GM21529 (cell line): ENCODE data around the gene APPL2.

Experiments
- ATAC-seq: cut with Tn5 transposase; IDR thresholded peaks from one replicate; pipeline ENCODE4 v1.9.1; 2021; ENCODE audit not compliant: unreplicated experiment

The APPL2 gene

GRCh38 chr12:105223884-105224283, 12.1 kb downstream of the APPL2 start:
- no peak for ATAC-seq

GRCh38 chr12:105223352-105223845, 12.6 kb downstream of the APPL2 start:
- ATAC-seq = no peak

- ATAC-seq = no peak
These were observed 13.1 kb downstream of the APPL2 start for GRCh38 chr12:105222726-105223351.

DNA sequence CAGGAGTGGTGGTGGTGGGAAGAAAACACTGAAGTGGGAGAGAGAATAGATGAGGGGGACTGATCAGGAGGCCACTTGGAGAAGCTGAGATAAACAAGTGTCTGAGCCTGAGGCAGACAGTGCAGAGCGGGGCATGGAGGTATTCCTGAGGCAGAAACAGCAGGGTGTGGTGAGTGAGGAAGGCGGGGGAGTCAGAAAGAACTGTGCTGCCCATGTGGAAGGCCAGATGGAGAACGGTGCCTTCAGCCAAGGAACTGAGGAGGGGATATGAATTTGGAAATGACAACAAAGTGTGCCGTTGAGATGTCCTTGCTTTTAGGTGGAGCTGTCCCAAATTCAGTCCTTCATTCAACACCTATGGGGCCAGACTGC, 13.7 kb downstream of the APPL2 start:
- no peak for ATAC-seq

- no peak for ATAC-seq
These were observed 14.2 kb downstream of the APPL2 start for GRCh38 chr12:105221583-105222283.

DNA sequence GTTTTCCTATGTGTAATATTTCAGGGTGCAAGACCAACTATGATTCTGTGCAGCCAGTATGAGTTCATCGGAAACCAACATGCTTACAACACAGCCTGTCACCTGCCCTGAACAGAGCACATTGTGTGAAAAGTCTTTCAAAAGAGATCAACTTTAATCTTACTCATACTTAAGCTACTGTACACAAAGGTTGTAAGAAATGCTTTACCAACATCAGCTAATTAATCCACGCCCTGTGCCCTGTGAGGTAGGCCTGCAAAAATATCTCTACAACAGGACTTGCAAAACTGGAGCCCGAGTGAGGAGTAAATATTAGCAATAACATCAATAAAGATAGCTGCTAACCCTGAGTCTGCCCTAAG, 15.1 kb downstream of the APPL2 start:
- ATAC-seq = no peak

DNA sequence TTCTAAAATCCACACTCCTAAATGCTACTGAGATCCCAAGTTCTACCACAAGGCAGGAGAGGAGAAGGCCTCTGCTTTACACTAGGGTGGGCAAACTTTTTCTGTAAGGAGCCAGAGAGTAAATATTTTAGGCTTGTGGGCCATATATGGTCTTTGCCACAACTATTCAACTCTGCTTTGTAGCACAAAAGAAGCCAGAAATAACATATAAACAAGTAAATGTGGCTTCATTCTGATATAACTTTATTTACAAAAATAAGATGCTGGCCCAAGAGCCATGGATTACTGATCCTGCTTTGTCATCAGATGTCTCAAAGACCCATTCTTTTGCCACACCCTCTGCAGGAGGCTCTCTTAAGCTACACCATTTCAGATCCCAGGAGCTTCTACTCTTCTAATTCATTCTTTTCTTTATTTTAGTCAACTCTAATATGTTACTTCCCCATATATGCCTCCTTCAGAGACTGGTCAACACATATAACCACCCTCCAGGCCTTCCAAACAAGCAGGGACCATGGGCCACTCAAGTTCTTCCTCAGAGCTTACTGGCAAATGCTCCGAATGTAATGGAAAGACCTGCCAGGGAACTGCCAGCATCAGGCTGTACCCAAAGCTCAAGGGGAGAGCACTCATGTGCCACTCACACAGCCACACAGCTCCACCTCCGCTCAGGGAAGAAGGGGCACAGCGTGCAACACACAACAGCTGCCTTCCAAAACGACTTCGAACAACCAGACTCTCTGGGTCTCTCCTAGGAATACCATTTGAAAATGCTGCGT, 15.6 kb downstream of the APPL2 start:
- ATAC-seq = no peak

- ATAC-seq = no peak
These were observed 16.5 kb downstream of the APPL2 start for GRCh38 chr12:105219261-105220028.

GRCh38 chr12:105218434-105218833, 17.5 kb downstream of the APPL2 start:
- ATAC-seq = no peak

GRCh38 chr12:105214670-105215375, 21.2 kb downstream of the APPL2 start:
- ATAC-seq = no peak

GRCh38 chr12:105214148-105214547, 21.8 kb downstream of the APPL2 start:
- ATAC-seq = no peak

GRCh38 chr12:105212438-105212837, 23.5 kb downstream of the APPL2 start:
- no peak for ATAC-seq

GRCh38 chr12:105209091-105209490, 26.9 kb downstream of the APPL2 start:
- no peak for ATAC-seq

- no peak for ATAC-seq
These were observed 29.1 kb downstream of the APPL2 start for GRCh38 chr12:105206686-105207374.

DNA sequence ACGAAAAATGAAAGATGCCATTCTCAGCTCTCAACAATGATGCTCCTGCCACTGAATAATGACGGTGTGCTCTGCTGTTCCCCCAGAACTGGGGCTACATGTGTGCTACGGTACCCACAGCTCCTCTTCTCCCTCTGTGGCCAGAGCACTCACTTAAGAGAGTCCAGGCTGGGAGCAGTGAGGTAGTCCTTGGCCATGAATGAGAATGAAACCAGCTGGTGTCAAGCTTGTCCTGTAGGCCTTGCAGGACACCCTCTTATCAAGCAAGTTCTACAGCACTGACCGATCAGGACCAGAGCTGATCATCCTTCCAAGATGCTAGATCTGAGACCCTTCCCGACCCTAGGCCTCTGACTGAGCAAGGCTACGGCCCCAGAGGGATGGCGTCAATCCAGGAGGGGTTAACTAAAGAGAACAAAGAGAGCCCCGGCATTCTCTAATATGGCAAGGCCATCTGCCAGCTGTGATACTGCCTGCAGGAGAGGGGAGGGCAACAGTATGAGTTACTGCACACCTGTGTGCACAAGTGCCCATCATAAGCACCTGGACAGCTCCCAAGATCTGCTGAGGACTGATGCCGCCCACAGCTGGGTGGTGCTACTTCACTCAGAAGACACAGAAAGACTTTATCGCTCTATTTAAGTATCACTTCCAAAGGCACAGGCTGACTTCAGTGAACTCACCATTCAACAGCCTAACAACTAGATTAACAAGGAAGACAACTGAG, 30.5 kb downstream of the APPL2 start:
- ATAC-seq = no peak

GRCh38 chr12:105204916-105205315, 31.1 kb downstream of the APPL2 start:
- ATAC-seq = no peak

GRCh38 chr12:105204127-105204526, 31.8 kb downstream of the APPL2 start:
- ATAC-seq = no peak

DNA sequence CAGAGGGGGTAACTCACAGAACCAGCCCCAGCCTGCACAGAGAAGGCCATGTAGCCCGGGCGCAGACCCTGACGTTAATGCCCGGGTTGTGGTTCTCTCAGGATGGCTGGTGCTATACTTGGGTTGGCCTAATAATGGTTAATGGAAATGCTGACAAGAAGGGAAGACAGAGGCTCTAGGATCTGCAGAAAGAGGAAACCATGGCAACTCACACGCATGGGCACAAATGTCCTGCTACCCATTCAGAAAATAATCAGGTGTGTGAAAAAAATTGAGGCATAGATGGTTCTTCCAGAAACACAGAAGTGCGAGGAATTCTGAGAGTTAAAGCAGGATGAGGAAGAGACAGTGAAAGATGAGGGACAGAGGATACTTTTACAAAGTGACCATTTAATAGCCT, 33.8 kb downstream of the APPL2 start:
- no peak for ATAC-seq

GRCh38 chr12:105201299-105201698, 34.7 kb downstream of the APPL2 start:
- ATAC-seq = no peak
